Measurements from ENCODE around the gene PDGFB. TPM values are rescaled to one million over a fixed set of nuclear protein-coding genes. Genes with fewer than 3 reads are reported as not detected.

PDGFB gene
- total RNA-seq, 3 donors from 2014 or later (not counting 1 experiment from before 2014, with no cell fraction given), result 0.28 to 1.2 (median 0.31) TPM

- intact Hi-C loops (cut with micrococcal nuclease), result no loop called here
- no peaks in the 10 kb centered on the region for H3K9me3 Mint-ChIP-seq
- ATAC-seq (no peak), DNase-seq (no peak)
- TF ChIP-seq, protein P1, sequence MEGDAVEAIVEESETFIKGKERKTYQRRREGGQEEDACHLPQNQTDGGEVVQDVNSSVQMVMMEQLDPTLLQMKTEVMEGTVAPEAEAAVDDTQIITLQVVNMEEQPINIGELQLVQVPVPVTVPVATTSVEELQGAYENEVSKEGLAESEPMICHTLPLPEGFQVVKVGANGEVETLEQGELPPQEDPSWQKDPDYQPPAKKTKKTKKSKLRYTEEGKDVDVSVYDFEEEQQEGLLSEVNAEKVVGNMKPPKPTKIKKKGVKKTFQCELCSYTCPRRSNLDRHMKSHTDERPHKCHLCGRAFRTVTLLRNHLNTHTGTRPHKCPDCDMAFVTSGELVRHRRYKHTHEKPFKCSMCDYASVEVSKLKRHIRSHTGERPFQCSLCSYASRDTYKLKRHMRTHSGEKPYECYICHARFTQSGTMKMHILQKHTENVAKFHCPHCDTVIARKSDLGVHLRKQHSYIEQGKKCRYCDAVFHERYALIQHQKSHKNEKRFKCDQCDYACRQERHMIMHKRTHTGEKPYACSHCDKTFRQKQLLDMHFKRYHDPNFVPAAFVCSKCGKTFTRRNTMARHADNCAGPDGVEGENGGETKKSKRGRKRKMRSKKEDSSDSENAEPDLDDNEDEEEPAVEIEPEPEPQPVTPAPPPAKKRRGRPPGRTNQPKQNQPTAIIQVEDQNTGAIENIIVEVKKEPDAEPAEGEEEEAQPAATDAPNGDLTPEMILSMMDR (IDR thresholded peaks at IDR 0.05), result no peak
- H3K4me3 ChIP-seq (ENCODE audit: low read length), result no peak overlapping the region
- H3K36me3 Mint-ChIP-seq, result no peaks in the 10 kb centered on the region
- H3K9me3 ChIP-seq (ENCODE audit: control insufficient read depth, insufficient read depth, low read length), result peaks cover 4% of the 10 kb centered on the region
- H3K36me3 ChIP-seq (ENCODE audit: control insufficient read depth, insufficient read depth, low read length), result no peaks in the 10 kb centered on the region
- H3K4me1 ChIP-seq (ENCODE audit: control insufficient read depth, insufficient read depth, low read length), result peaks cover 20% of the 10 kb centered on the region
- 90% methylated on average over 6 of the region's 6 CpGs for whole genome bisulfite sequencing (ENCODE audit: insufficient coverage)
- H3K27me3 Mint-ChIP-seq (ENCODE audit: low read depth in 2 of 2), result peaks cover 30 to 44% of the 10 kb centered on the region in 2 donors
- peaks cover 32% of the 10 kb centered on the region for H3K27me3 ChIP-seq (ENCODE audit: control insufficient read depth, insufficient read depth, low read length)
- H3K27ac ChIP-seq (ENCODE audit: low read length), result no peak overlapping the region
- H3K4me3 Mint-ChIP-seq, result no peak overlapping the region
- no peak overlapping the region for H3K27ac Mint-ChIP-seq
- peaks cover 4 to 12% of the 10 kb centered on the region in 2 donors for H3K4me1 Mint-ChIP-seq
Observed at GRCh38 chr22:39226353-39226752, 18.4 kb downstream of the PDGFB start.

GRCh38 chr22:39225591-39225990 is 19.2 kb downstream of the PDGFB start:
- intact Hi-C loops (cut with micrococcal nuclease), result no loop called here
- Mint-ChIP-seq H3K9me3 (no peaks in the 10 kb centered on the region), H3K4me1 (peaks cover 9 to 16% of the 10 kb centered on the region in 2 donors), H3K4me3 (no peak overlapping the region), H3K27ac (no peak overlapping the region), H3K36me3 (no peaks in the 10 kb centered on the region), H3K27me3 (ENCODE audit: low read depth in 2 of 2) (peaks cover 31 to 42% of the 10 kb centered on the region in 2 donors)
- TF ChIP-seq, protein P1 (IDR thresholded peaks at IDR 0.05), result no peak
- peaks cover 26% of the 10 kb centered on the region for H3K27me3 ChIP-seq (ENCODE audit: control insufficient read depth, insufficient read depth, low read length)
- H3K36me3 ChIP-seq (ENCODE audit: control insufficient read depth, insufficient read depth, low read length), result no peaks in the 10 kb centered on the region
- H3K4me1 ChIP-seq (ENCODE audit: control insufficient read depth, insufficient read depth, low read length), result peaks cover 17% of the 10 kb centered on the region
- H3K9me3 ChIP-seq (ENCODE audit: control insufficient read depth, insufficient read depth, low read length), result peaks cover 4% of the 10 kb centered on the region
- H3K4me3 ChIP-seq (ENCODE audit: low read length), result no peak overlapping the region
- H3K27ac ChIP-seq (ENCODE audit: low read length), result no peak overlapping the region
- WGBS (ENCODE audit: insufficient coverage), result 94% methylated on average over 13 of the region's 13 CpGs
- no peak for ATAC-seq
- DNase-seq, result no peak

DNA sequence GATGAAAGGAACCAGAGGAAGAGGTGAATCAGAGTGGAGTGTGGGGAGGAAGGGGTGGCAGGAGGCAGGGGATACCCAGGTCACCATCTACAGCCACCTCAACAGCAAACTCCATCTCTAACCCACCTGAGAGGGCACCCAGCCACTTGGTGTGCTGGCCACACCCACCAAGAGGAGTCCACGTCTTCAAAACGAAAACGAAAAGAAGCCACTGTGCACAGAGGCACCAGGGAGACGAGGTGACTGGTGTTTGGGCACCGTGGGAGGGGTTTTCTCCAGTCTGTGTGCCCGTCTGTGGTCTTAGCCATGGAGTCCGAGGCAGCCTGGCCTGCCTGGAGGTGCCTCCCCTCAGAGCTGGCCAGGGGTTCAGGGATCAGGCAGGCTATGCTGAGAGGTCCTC is 20.2 kb downstream of the PDGFB start:
- H3K4me1 Mint-ChIP-seq, result peaks cover 9 to 11% of the 10 kb centered on the region in 2 donors
- intact Hi-C loops (cut with micrococcal nuclease), result no loop called here
- Histone ChIP-seq H3K27ac (ENCODE audit: low read length) (no peak overlapping the region), H3K9me3 (ENCODE audit: control insufficient read depth, insufficient read depth, low read length) (peaks cover 4% of the 10 kb centered on the region), H3K36me3 (ENCODE audit: control insufficient read depth, insufficient read depth, low read length) (no peaks in the 10 kb centered on the region), H3K27me3 (ENCODE audit: control insufficient read depth, insufficient read depth, low read length) (peaks cover 17% of the 10 kb centered on the region), H3K4me1 (ENCODE audit: control insufficient read depth, insufficient read depth, low read length) (peaks cover 7% of the 10 kb centered on the region), H3K4me3 (ENCODE audit: low read length) (no peak overlapping the region)
- H3K9me3 Mint-ChIP-seq, result no peaks in the 10 kb centered on the region
- H3K27ac Mint-ChIP-seq, result no peak overlapping the region
- H3K27me3 Mint-ChIP-seq (ENCODE audit: low read depth in 2 of 2), result peaks cover 20 to 43% of the 10 kb centered on the region in 2 donors
- 64% methylated on average over 7 of the region's 7 CpGs for WGBS (ENCODE audit: insufficient coverage)
- H3K4me3 Mint-ChIP-seq, result no peak overlapping the region
- no peak for DNase-seq
- H3K36me3 Mint-ChIP-seq, result no peaks in the 10 kb centered on the region
- ATAC-seq, result no peak
- TF ChIP-seq, protein P1 (IDR thresholded peaks at IDR 0.05), result no peak

DNA sequence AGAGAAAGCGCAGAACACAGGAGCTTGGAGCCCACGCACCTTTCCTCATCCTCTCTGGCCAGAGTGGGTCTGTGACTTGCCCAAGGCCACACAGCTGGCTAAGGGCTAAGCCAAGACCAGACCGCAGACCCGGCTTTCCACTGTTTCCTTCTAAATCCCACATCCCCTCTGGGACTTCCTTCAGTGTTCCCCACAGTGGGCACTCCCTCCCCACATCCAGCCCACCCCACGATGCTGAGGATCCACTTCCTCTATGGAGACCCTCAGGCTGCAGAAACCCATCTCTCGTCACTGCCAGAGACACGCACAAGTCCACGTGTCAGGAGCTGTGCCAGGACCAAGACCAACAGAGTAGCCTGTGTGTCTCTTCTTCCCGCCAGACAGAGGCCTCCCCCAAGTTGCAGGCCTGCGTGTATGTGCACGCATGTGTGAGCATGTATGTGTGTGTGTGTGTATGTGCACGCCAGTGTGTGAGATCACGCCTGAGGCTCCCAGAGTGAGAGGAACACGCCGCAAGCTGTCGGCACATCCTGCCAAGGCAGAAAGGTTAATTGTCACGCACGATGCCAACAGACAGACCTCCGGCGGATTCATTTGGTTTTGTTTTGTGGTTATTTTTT is 21.6 kb downstream of the PDGFB start:
- intact Hi-C loops (cut with micrococcal nuclease), result no loop called here
- peak in 1 of 2 donors; percentile 57 for DNase-seq
- H3K4me1 Mint-ChIP-seq, result peaks cover 9 to 11% of the 10 kb centered on the region in 2 donors
- H3K9me3 Mint-ChIP-seq, result no peaks in the 10 kb centered on the region
- Histone ChIP-seq H3K9me3 (ENCODE audit: control insufficient read depth, insufficient read depth, low read length) (peaks cover 4% of the 10 kb centered on the region), H3K4me1 (ENCODE audit: control insufficient read depth, insufficient read depth, low read length) (peaks cover 7% of the 10 kb centered on the region), H3K4me3 (ENCODE audit: low read length) (no peak overlapping the region), H3K27ac (ENCODE audit: low read length) (no peak overlapping the region), H3K27me3 (ENCODE audit: control insufficient read depth, insufficient read depth, low read length) (peaks cover 13% of the 10 kb centered on the region), H3K36me3 (ENCODE audit: control insufficient read depth, insufficient read depth, low read length) (no peaks in the 10 kb centered on the region)
- H3K27me3 Mint-ChIP-seq (ENCODE audit: low read depth in 2 of 2), result peaks cover 13 to 40% of the 10 kb centered on the region in 2 donors
- H3K4me3 Mint-ChIP-seq, result no peak overlapping the region
- TF ChIP-seq, protein P1 (IDR thresholded peaks at IDR 0.05), result no peak
- 38% methylated on average over 16 of the region's 20 CpGs for WGBS (ENCODE audit: insufficient coverage)
- peak; percentile 59 to 88 (median 83) for ATAC-seq
- peak overlapping the region in 1 of 2 donors; percentile 57 for H3K27ac Mint-ChIP-seq
- H3K36me3 Mint-ChIP-seq, result no peaks in the 10 kb centered on the region
